HEK293T (cell line): ENCODE results near the gene SHISA9.

Experiments
- ARNT ChIP-seq: fragments of 450-650 bp; IDR thresholded peaks from 2 replicates; pipeline ENCODE4 v1.6.1; 2017; ENCODE audit warnings: mild to moderate bottlenecking
- BHLHE40 ChIP-seq: fragments of 450-650 bp; IDR thresholded peaks from 2 replicates; pipeline ENCODE4 v1.6.1; 2016; ENCODE audit warnings: mild to moderate bottlenecking, moderate library complexity, borderline replicate concordance
- CTBP1 ChIP-seq: fragments of 450-650 bp; IDR thresholded peaks from 2 replicates; pipeline ENCODE4 v1.6.1; 2016; ENCODE audit warnings: borderline replicate concordance
- ELF4 ChIP-seq: fragments of 450-650 bp; IDR thresholded peaks from 2 replicates; pipeline ENCODE4 v1.6.1; 2017; ENCODE audit warnings: antibody characterized with exemption
- FOXA1 ChIP-seq: fragments of 450-650 bp; IDR thresholded peaks from 2 replicates; pipeline ENCODE4 v1.6.1; 2016; ENCODE audit warnings: mild to moderate bottlenecking
- FOXM1 ChIP-seq: fragments of 450-650 bp; IDR thresholded peaks from 2 replicates; pipeline ENCODE4 v1.6.1; 2017; ENCODE audit warnings: mild to moderate bottlenecking, borderline replicate concordance
- HDGF ChIP-seq: fragments of 450-650 bp; IDR thresholded peaks from 2 replicates; pipeline ENCODE4 v1.6.1; 2017; ENCODE audit warnings: antibody characterized with exemption, borderline replicate concordance
- LEF1 ChIP-seq: fragments of 450-650 bp; IDR thresholded peaks from 2 replicates; pipeline ENCODE4 v1.6.1; 2017; ENCODE audit warnings: mild to moderate bottlenecking, borderline replicate concordance
- PKNOX1 ChIP-seq: fragments of 450-650 bp; IDR thresholded peaks from 2 replicates; pipeline ENCODE4 v1.6.1; 2016
- SP1 ChIP-seq: fragments of 450-650 bp; IDR thresholded peaks from 2 replicates; pipeline ENCODE4 v1.6.1; 2017
- SUZ12 ChIP-seq: fragments of 450-650 bp; IDR thresholded peaks from 2 replicates; pipeline ENCODE4 v1.6.1; 2016; ENCODE audit warnings: mild to moderate bottlenecking
- TARDBP ChIP-seq: fragments of 450-650 bp; IDR thresholded peaks from 2 replicates; pipeline ENCODE4 v1.6.1; 2016
- ZNF384 ChIP-seq: fragments of 450-650 bp; IDR thresholded peaks from 2 replicates; pipeline ENCODE4 v1.6.1; 2016

GRCh38 chr16:13238182-13238581 is 336.8 kb downstream of the SHISA9 start:
- TF ChIP-seq ARNT (no peak), HDGF (no peak), PKNOX1 (no peak), CTBP1 (no peak), SUZ12 (no peak), FOXM1 (no peak), TARDBP (no peak), ELF4 (no peak), LEF1 (no peak), BHLHE40 (no peak), SP1 (no peak), FOXA1 (no peak), ZNF384 (no peak)
